Measurements from ENCODE around the gene EHMT2. TPM values are rescaled to one million over a fixed set of nuclear protein-coding genes. Genes with fewer than 3 reads are reported as not detected.

EHMT2 gene
- total RNA-seq, 1 experiment from 2014 or later, result 137 TPM

- H3K4me1 Mint-ChIP-seq, result peaks cover 7% of the 10 kb centered on the region
- ChIA-PET POLR2A (no interaction called here), CTCF (interaction anchor here (1.2 to 1.7 kb wide), 4 partner anchors 12 to 170 kb away, joined by 3 to 13 read pairs (median 4); partner anchors contain the start of gene NEU1)
- no peak overlapping the region; the same call in 1 of the 2 replicates for H3K27ac Mint-ChIP-seq
- no peak for DNase-seq (ENCODE audit: low spot score)
- H3K36me3 Mint-ChIP-seq, result no peaks in the 10 kb centered on the region
- no peak for ATAC-seq
- H3K9me3 Mint-ChIP-seq, result no peaks in the 10 kb centered on the region
- H3K4me3 Mint-ChIP-seq, result no peak overlapping the region
- TF ChIP-seq ZBTB43 (CRISPR knock-in tag; IDR thresholded peaks at IDR 0.05) (no peak), PRDM15 (CRISPR knock-in tag; IDR thresholded peaks at IDR 0.05) (no peak), PREB (CRISPR knock-in tag; IDR thresholded peaks at IDR 0.05; ENCODE audit: borderline replicate concordance) (no peak)
- peaks cover 24% of the 10 kb centered on the region for H3K27me3 Mint-ChIP-seq (ENCODE audit: low read depth)
Observed at GRCh38 chr6:31940256-31940664, 42.8 kb upstream of the EHMT2 start.

DNA sequence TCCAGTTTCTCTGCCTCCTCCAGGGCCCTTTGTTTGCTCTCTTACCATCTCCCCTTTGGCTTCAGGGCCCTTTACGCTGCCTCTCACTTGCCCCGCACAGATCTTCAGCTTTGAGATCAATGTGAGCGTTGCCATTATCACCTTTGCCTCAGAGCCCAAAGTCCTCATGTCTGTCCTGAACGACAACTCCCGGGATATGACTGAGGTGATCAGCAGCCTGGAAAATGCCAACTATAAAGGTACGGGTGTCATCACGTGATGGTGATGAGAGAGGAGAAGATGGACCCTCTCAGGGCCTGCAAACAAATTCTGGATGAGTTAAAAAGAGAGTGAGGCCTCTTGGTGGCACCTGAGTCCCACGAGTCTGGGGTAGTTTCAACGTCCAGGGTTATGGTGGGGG lies 38.3 kb upstream of the EHMT2 start:
- Mint-ChIP-seq H3K4me3 (no peak overlapping the region), H3K36me3 (no peaks in the 10 kb centered on the region), H3K4me1 (peaks cover 7% of the 10 kb centered on the region), H3K27me3 (ENCODE audit: low read depth) (peaks cover 10% of the 10 kb centered on the region), H3K9me3 (peaks cover 12% of the 10 kb centered on the region), H3K27ac (no peak overlapping the region)
- ChIA-PET POLR2A (no interaction called here), CTCF (no interaction called here)
- ATAC-seq, result no peak
- DNase-seq (ENCODE audit: low spot score), result no peak
- TF ChIP-seq GABPB1 (CRISPR knock-in tag; IDR thresholded peaks at IDR 0.05) (no peak), CTCF (IDR thresholded peaks at IDR 0.05) (no peak), PRDM15 (CRISPR knock-in tag; IDR thresholded peaks at IDR 0.05) (no peak), STAT6 (CRISPR knock-in tag; conservative IDR thresholded peaks at IDR 0.05; ENCODE audit: low read depth) (no peak), CREM (CRISPR knock-in tag; IDR thresholded peaks at IDR 0.05) (no peak), ZNF263 (CRISPR knock-in tag; IDR thresholded peaks at IDR 0.05; ENCODE audit: low read depth) (no peak), MAX (CRISPR knock-in tag; IDR thresholded peaks at IDR 0.05) (no peak), ZNF219 (CRISPR knock-in tag; IDR thresholded peaks at IDR 0.05; ENCODE audit: borderline replicate concordance) (no peak), GTF2I (CRISPR knock-in tag; conservative IDR thresholded peaks at IDR 0.05) (no peak), ZNF416 (CRISPR knock-in tag; IDR thresholded peaks at IDR 0.05) (no peak)
- TF ChIP-seq, protein P1, sequence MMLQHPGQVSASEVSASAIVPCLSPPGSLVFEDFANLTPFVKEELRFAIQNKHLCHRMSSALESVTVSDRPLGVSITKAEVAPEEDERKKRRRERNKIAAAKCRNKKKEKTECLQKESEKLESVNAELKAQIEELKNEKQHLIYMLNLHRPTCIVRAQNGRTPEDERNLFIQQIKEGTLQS (CRISPR knock-in tag; conservative IDR thresholded peaks at IDR 0.05), result no peak
- TF ChIP-seq, protein P2, sequence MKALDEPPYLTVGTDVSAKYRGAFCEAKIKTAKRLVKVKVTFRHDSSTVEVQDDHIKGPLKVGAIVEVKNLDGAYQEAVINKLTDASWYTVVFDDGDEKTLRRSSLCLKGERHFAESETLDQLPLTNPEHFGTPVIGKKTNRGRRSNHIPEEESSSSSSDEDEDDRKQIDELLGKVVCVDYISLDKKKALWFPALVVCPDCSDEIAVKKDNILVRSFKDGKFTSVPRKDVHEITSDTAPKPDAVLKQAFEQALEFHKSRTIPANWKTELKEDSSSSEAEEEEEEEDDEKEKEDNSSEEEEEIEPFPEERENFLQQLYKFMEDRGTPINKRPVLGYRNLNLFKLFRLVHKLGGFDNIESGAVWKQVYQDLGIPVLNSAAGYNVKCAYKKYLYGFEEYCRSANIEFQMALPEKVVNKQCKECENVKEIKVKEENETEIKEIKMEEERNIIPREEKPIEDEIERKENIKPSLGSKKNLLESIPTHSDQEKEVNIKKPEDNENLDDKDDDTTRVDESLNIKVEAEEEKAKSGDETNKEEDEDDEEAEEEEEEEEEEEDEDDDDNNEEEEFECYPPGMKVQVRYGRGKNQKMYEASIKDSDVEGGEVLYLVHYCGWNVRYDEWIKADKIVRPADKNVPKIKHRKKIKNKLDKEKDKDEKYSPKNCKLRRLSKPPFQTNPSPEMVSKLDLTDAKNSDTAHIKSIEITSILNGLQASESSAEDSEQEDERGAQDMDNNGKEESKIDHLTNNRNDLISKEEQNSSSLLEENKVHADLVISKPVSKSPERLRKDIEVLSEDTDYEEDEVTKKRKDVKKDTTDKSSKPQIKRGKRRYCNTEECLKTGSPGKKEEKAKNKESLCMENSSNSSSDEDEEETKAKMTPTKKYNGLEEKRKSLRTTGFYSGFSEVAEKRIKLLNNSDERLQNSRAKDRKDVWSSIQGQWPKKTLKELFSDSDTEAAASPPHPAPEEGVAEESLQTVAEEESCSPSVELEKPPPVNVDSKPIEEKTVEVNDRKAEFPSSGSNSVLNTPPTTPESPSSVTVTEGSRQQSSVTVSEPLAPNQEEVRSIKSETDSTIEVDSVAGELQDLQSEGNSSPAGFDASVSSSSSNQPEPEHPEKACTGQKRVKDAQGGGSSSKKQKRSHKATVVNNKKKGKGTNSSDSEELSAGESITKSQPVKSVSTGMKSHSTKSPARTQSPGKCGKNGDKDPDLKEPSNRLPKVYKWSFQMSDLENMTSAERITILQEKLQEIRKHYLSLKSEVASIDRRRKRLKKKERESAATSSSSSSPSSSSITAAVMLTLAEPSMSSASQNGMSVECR (CRISPR knock-in tag; IDR thresholded peaks at IDR 0.05; ENCODE audit: borderline replicate concordance), result no peak

Data from WTC11 (cell line).